OCI-M2 (cell line): Measurements from ENCODE around the gene DDX50.
A peak's percentile ranks its signal among the peaks of the same experiment; 100 is the strongest.
"Not testable (repeated sequence)": the region's sequence is repeated elsewhere in the genome, so short reads cannot be mapped to it uniquely, and the experiment has no call there.

Experiments used
- DNase-seq: peaks from one replicate; lab custom pipeline; 2025; ENCODE audit not compliant: unreplicated experiment; lab: John Stamatoyannopoulos, UW

Gene DDX50

GRCh38 chr10:68901105-68901927 is at the start of gene DDX50:
Gene DDX50 (plus strand): TSS chr10:68901315. CDS start chr10:68901385, 70 bp downstream.
- peak; percentile 88 for DNase-seq

GRCh38 chr10:68856352-68856751 is 44.8 kb upstream of the DDX50 start:
- no peak for DNase-seq

- no peak for DNase-seq
Observed at GRCh38 chr10:68857005-68857404, 44.1 kb upstream of the DDX50 start.

- no peak for DNase-seq
Observed at GRCh38 chr10:68861253-68861652, 39.9 kb upstream of the DDX50 start.

GRCh38 chr10:68864611-68865010 is 36.5 kb upstream of the DDX50 start:
- no peak for DNase-seq

- not testable (repeated sequence) for DNase-seq
Observed at GRCh38 chr10:68868173-68868572, 32.9 kb upstream of the DDX50 start.

- no peak for DNase-seq
Observed at GRCh38 chr10:68869623-68870022, 31.5 kb upstream of the DDX50 start.

GRCh38 chr10:68870061-68870460 is 31.1 kb upstream of the DDX50 start:
- DNase-seq: no peak

GRCh38 chr10:68870545-68871104 is 30.5 kb upstream of the DDX50 start:
- DNase-seq: no peak

- no peak for DNase-seq
Observed at GRCh38 chr10:68871105-68871711, 29.9 kb upstream of the DDX50 start.

- DNase-seq: no peak
Observed at GRCh38 chr10:68871731-68872342, 29.3 kb upstream of the DDX50 start.

GRCh38 chr10:68876246-68877138 is 24.6 kb upstream of the DDX50 start:
- no peak for DNase-seq

- DNase-seq: no peak
Observed at GRCh38 chr10:68877482-68878110, 23.5 kb upstream of the DDX50 start.

- no peak for DNase-seq
Observed at GRCh38 chr10:68878496-68878895, 22.6 kb upstream of the DDX50 start.

GRCh38 chr10:68879628-68880027 is 21.5 kb upstream of the DDX50 start:
- DNase-seq: no peak

- no peak for DNase-seq
Observed at GRCh38 chr10:68880181-68880580, 20.9 kb upstream of the DDX50 start.

GRCh38 chr10:68895041-68895440 is 6.1 kb upstream of the DDX50 start:
- DNase-seq: no peak

GRCh38 chr10:68897336-68897741 is 3.8 kb upstream of the DDX50 start:
- no peak for DNase-seq

- no peak for DNase-seq
Observed at GRCh38 chr10:68899186-68899745, 1.8 kb upstream of the DDX50 start.
